HG03280 (cell line): ENCODE results near the gene RDH11.

Source experiments
- ATAC-seq: cut with Tn5 transposase; IDR thresholded peaks from one replicate; pipeline ENCODE4 v1.9.1; 2021; ENCODE audit warnings: mild to moderate bottlenecking, moderate library complexity; ENCODE audit not compliant: unreplicated experiment

RDH11 gene

GRCh38 chr14:67650694-67651093 is 44.9 kb downstream of the RDH11 start:
- ATAC-seq: no peak

GRCh38 chr14:67650151-67650550 is 45.4 kb downstream of the RDH11 start:
- no peak for ATAC-seq

- no peak for ATAC-seq
Observed at GRCh38 chr14:67646131-67646530, 49.4 kb downstream of the RDH11 start.

GRCh38 chr14:67645414-67645813 is 50.1 kb downstream of the RDH11 start:
- ATAC-seq: no peak

- no peak for ATAC-seq
Observed at GRCh38 chr14:67644428-67644827, 51.1 kb downstream of the RDH11 start.

- ATAC-seq: no peak
Observed at GRCh38 chr14:67643713-67644112, 51.9 kb downstream of the RDH11 start.

GRCh38 chr14:67641902-67642749 is 53.4 kb downstream of the RDH11 start:
- no peak for ATAC-seq

GRCh38 chr14:67641480-67641879 is 54.1 kb downstream of the RDH11 start:
- no peak for ATAC-seq

GRCh38 chr14:67638642-67639041 is 56.9 kb downstream of the RDH11 start:
- no peak for ATAC-seq

GRCh38 chr14:67636361-67636919 is 59.1 kb downstream of the RDH11 start:
- no peak for ATAC-seq

- no peak for ATAC-seq
Observed at GRCh38 chr14:67633451-67634147, 62.0 kb downstream of the RDH11 start.

GRCh38 chr14:67630938-67631337 is 64.6 kb downstream of the RDH11 start:
- ATAC-seq: no peak

GRCh38 chr14:67630186-67630585 is 65.4 kb downstream of the RDH11 start:
- ATAC-seq: no peak

- ATAC-seq: no peak
Observed at GRCh38 chr14:67627519-67627918, 68.0 kb downstream of the RDH11 start.
